Fibroblast of skin of back (primary cell): ENCODE data around the gene CPT2.

Experiments used
- DNase-seq: peaks from one replicate; pipeline ENCODE4 v3.0.0-alpha.2; 2013

Gene CPT2

GRCh38 chr1:53220171-53220961 lies 23.7 kb downstream of the CPT2 start, which contains the start of gene CZIB:
CZIB (minus strand) TSS chr1:53220634; CDS start chr1:53220575, 59 bp downstream.
- DNase-seq = peak; percentile 91

DNA sequence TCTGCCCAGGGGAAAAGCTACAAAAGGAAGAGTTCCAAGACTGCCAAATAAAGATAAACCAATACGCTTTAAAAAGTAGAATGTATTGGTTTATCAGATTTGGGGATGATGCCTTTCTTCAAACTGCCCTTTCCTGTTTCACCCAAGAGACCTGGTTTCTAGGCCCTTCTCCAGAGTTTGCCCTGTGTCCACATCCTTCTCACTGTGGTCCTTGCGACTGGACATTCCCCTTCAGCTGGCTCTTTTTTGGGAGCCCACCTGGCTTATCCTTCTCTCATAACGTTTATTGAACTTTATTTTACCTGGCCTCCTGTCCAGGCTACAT lies 24.3 kb downstream of the CPT2 start:
- DNase-seq = no peak

GRCh38 chr1:53237638-53238037 lies 41.0 kb downstream of the CPT2 start:
- no peak for DNase-seq

- peak; percentile 97 for DNase-seq
Measured at GRCh38 chr1:53238197-53239155, 41.9 kb downstream of the CPT2 start, which contains the start of gene MAGOH. MAGOH (minus strand) TSS chr1:53238518; CDS start chr1:53238448, 70 bp downstream.

- no peak for DNase-seq
Measured at GRCh38 chr1:53241828-53242227, 45.2 kb downstream of the CPT2 start.

GRCh38 chr1:53242381-53242780 lies 45.8 kb downstream of the CPT2 start:
- DNase-seq = no peak

DNA sequence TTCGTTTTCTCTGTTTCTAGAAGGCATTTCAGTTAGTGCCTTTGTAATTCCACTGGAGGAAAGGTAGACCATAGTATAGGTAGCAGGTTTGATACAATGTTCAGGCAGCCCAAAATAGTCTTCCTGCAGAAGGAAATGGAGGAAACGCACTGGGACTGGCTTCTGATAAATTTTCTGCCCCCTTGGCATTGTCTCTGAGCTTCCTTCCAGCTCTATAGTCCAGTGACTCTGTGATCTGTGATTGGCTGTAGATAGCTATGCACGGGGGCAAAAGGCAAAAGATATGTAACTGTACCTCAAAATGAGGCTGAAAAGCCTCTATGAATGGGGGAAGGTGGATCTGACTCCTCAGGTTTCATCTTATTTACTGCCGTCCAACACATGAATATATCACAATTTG lies 47.5 kb downstream of the CPT2 start:
- DNase-seq = no peak

DNA sequence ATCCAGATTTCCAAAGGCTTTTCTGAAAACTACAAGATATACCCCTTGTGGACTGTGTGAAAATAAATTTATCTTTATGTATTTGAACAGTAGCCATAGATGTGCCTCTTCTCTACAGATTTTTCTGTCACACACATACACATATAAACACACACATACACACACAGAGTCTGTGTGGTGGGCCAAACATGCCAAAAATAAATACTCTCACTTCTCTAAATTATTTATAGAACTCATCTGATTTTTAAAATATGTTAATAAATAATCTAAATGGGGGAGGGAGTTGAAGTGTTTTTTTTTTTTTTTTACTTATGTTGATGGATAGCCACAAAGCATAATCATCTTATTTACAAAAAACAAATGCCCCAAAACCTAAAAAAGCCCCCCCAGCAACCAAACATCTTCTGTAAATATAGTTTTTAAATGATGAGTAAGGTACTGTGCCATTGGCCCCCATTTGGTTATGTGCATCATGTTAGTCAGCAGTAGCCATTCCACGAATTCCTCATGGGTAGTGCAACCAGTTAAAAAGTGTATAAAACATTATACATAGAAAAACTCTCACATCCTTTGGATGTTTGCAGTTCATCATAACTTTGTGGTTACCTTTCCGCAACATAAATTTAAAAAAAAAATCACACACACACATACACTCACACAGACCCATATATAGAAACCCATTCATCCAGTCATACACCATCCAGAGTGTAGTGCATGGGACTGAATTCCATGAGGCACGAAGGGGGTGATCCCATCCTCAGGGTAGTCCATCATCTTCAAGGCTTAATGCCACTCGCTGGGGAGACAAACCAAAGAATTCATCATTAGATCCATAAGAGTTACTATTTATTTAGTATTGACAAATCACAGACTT lies 49.9 kb downstream of the CPT2 start:
- peak; percentile 96 for DNase-seq

- peak; percentile 18 for DNase-seq
Measured at GRCh38 chr1:53249706-53250105, 53.1 kb downstream of the CPT2 start.

GRCh38 chr1:53250325-53250724 lies 53.7 kb downstream of the CPT2 start:
- no peak for DNase-seq

DNA sequence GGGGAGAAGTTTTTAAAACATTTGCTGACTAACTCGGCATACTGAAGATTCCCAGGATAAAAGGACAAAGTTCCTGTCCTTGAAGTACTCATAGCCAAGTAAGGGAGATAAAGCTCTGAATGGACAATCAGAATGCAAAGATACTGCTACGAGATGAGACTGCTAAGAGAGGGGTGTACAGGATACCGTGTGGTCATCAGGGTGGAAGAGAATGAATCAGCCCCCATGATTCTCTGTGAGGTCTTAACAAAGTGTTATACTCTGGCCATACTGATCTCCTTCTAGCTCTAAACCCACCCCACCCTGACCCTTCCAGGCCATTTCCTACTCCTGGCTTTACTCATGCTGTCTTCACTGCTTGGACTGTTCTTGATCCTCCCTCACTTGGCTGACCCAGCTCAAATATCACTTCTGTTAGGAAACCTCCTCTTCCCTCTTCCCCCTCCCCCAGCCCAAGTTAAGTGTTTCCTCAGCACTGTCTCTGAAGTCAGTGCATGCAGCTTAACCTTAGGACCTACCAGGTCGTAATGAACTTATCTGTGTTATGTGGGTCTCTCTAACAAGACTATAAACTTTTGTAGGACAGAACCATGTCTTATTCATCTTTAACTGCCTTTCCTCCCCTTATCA lies 57.5 kb downstream of the CPT2 start:
- DNase-seq = peak; percentile 18

- DNase-seq = no peak
Measured at GRCh38 chr1:53255031-53255430, 58.4 kb downstream of the CPT2 start.

GRCh38 chr1:53256511-53257453 lies 60.2 kb downstream of the CPT2 start:
- no peak for DNase-seq

DNA sequence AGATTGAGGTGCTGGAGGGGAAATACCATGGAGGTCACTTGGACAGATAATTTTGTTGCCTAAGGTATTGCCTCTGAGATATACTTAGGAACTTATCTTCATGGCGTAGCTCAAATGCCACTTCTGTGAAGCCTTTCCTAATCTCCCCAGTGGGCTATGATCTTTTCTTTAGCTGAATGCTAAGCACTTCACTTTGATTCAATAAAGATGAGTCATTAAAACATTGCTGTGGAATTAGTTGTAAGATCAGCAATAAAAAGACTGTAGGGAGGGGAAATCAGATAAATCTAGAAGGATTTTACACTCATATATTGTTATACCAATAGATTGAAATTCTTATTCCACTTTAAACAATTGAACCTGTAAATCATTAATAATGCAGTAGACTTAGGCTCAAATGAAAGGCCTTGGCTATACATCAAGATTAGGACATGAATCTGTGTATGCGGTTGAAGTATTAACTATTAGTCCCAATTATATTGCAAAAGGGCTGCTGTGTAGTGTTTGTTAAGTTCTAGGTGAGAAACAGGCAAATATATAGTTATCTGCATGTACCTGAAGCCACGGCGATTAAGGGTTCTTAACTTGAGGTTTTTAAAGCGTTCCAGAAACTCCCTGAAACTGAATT lies 60.9 kb downstream of the CPT2 start:
- no peak for DNase-seq

GRCh38 chr1:53258216-53258615 lies 61.6 kb downstream of the CPT2 start:
- no peak for DNase-seq

GRCh38 chr1:53259932-53260331 lies 63.3 kb downstream of the CPT2 start:
- DNase-seq = no peak

- no peak for DNase-seq
Measured at GRCh38 chr1:53260631-53261247, 64.1 kb downstream of the CPT2 start.

GRCh38 chr1:53262000-53262399 lies 65.4 kb downstream of the CPT2 start:
- no peak for DNase-seq
